IMR-90 (cell line): ENCODE measurements around the gene NEDD4L. TPM values are rescaled to one million over a fixed set of nuclear protein-coding genes. Genes with fewer than 3 reads are reported as not detected.

ENCODE experiments used
- ATAC-seq: fragments of 200-7000 bp; cut with Tn5 transposase; 2 replicates; pipeline ENCODE4 v1.9.1; 2020; ENCODE audit warnings: low read depth, mild to moderate bottlenecking, moderate library complexity
- BruUV-seq: library from RNA; stranded (reverse); fragments of 400-500 nt; replicated peaks from 2 replicates; lab custom pipeline; 2021; lab: Mats Ljungman, UMichigan
- CTCF ChIA-PET: fragments of 300-600 bp; formaldehyde crosslinking; extraction: SDS; loops from one replicate; lab custom pipeline; 2021; ENCODE audit warnings: antibody characterized with exemption; lab: Yijun Ruan, JAX
- POLR2A ChIA-PET: fragments of 300-600 bp; sonication (Branson Sonifier 250); formaldehyde crosslinking; loops from one replicate; lab custom pipeline; 2022; ENCODE audit warnings: antibody characterized with exemption; ENCODE audit not compliant: unreplicated experiment; lab: Charles Lee
- DNase-seq: peaks from one replicate; pipeline ENCODE4 v3.0.0; 2013
- H2AFZ ChIP-seq: replicated peaks from 2 replicates; pipeline ENCODE3; 2013; ENCODE audit warnings: low read length, mild to moderate bottlenecking; ENCODE audit not compliant: poor library complexity
- H2AK5ac ChIP-seq: 2 replicates; pipeline ENCODE4 v1.6.1; 2013; ENCODE audit warnings: low read depth, low read length, inconsistent platforms
- H2AK9ac ChIP-seq: replicated peaks from 2 replicates; pipeline ENCODE3; 2013; ENCODE audit warnings: mild to moderate bottlenecking, low read depth, low read length, moderate library complexity; ENCODE audit not compliant: poor library complexity
- H2BK120ac ChIP-seq: 2 replicates; pipeline ENCODE4 v1.6.1; 2013; ENCODE audit warnings: low read depth, low read length, inconsistent platforms
- H2BK15ac ChIP-seq: 3 replicates; pipeline ENCODE4 v1.6.1; 2013; ENCODE audit warnings: low read depth, low read length, inconsistent platforms
- H2BK20ac ChIP-seq: 2 replicates; pipeline ENCODE4 v1.6.1; 2013; ENCODE audit warnings: low read depth, mild to moderate bottlenecking, inconsistent platforms, low read length, moderate library complexity
- H2BK5ac ChIP-seq: 2 replicates; pipeline ENCODE4 v1.6.1; 2013; ENCODE audit warnings: mild to moderate bottlenecking, low read depth, low read length, inconsistent platforms; ENCODE audit not compliant: poor library complexity, severe bottlenecking
- H3K14ac ChIP-seq: replicated peaks from 2 replicates; pipeline ENCODE4 v1.6.1; 2013; ENCODE audit warnings: low read depth, low read length, inconsistent platforms
- H3K18ac ChIP-seq: 2 replicates; pipeline ENCODE4 v1.6.1; 2013; ENCODE audit warnings: low read depth, low read length, control low read depth
- H3K23ac ChIP-seq: 2 replicates; pipeline ENCODE4 v1.6.1; 2013; ENCODE audit warnings: low read depth, low read length, inconsistent platforms
- H3K27ac ChIP-seq: 2 replicates; pipeline ENCODE4 v1.5.1; 2013; ENCODE audit warnings: mild to moderate bottlenecking, control low read depth, low read length; ENCODE audit not compliant: insufficient read depth
- H3K27me3 ChIP-seq: 2 replicates; pipeline ENCODE4 v1.6.1; 2013; ENCODE audit warnings: low read length; ENCODE audit not compliant: control insufficient read depth, insufficient read depth
- H3K36me3 ChIP-seq: 2 replicates; pipeline ENCODE4 v1.6.1; 2013; ENCODE audit warnings: low read length, mixed read lengths; ENCODE audit not compliant: control insufficient read depth, insufficient read depth
- H3K4ac ChIP-seq: 2 replicates; pipeline ENCODE4 v1.6.1; 2013; ENCODE audit warnings: low read depth, low read length, inconsistent platforms
- H3K4me1 ChIP-seq: 2 replicates; pipeline ENCODE4 v1.6.1; 2013; ENCODE audit warnings: low read length, mixed read lengths; ENCODE audit not compliant: control insufficient read depth, insufficient read depth
- H3K4me2 ChIP-seq: 2 replicates; pipeline ENCODE4 v1.6.1; 2013; ENCODE audit warnings: low read depth, mild to moderate bottlenecking, control low read depth, low read length, moderate library complexity
- H3K4me3 ChIP-seq: 2 replicates; pipeline ENCODE4 v1.5.1; 2013; ENCODE audit warnings: low read depth, mild to moderate bottlenecking, control low read depth, low read length, moderate library complexity; ENCODE audit not compliant: insufficient read depth
- H3K56ac ChIP-seq: 2 replicates; pipeline ENCODE4 v1.6.1; 2013; ENCODE audit warnings: low read length, inconsistent platforms; ENCODE audit not compliant: insufficient read depth; ENCODE audit errors: extremely low read depth
- H3K79me1 ChIP-seq, 2 experiments: 2 replicates each; pipeline ENCODE4 v1.6.1; 2013; ENCODE audit warnings: low read length in 2 of 2, inconsistent platforms in 1 of 2, low read depth in 1 of 2
- H3K9ac ChIP-seq: 2 replicates; pipeline ENCODE4 v1.6.1; 2013; ENCODE audit warnings: low read depth, low read length, control low read depth
- H3K9me1 ChIP-seq: 2 replicates; pipeline ENCODE4 v1.6.1; 2013; ENCODE audit warnings: low read length, inconsistent platforms; ENCODE audit not compliant: insufficient read depth
- H3K9me3 ChIP-seq: 2 replicates; pipeline ENCODE4 v1.6.1; 2013; ENCODE audit warnings: low read length; ENCODE audit not compliant: control insufficient read depth, insufficient read depth
- H4K20me1 ChIP-seq: 2 replicates; pipeline ENCODE4 v1.6.1; 2013; ENCODE audit warnings: low read length, inconsistent platforms; ENCODE audit not compliant: insufficient read depth
- H4K5ac ChIP-seq: 2 replicates; pipeline ENCODE4 v1.6.1; 2013; ENCODE audit warnings: mild to moderate bottlenecking, low read depth, low read length, control low read depth
- H4K8ac ChIP-seq, 2 experiments: 2 replicates each; pipeline ENCODE4 v1.6.1; 2013; ENCODE audit warnings: low read depth in 2 of 2, low read length in 2 of 2, control low read depth in 1 of 2, inconsistent platforms in 1 of 2
- H4K91ac ChIP-seq: 2 replicates; pipeline ENCODE4 v1.6.1; 2013; ENCODE audit warnings: low read depth, low read length, inconsistent platforms; ENCODE audit not compliant: insufficient read depth
- BHLHE40 ChIP-seq: fragments of 150-350 bp; IDR thresholded peaks from 2 replicates; pipeline ENCODE4 v1.6.1; 2016; ENCODE audit warnings: mild to moderate bottlenecking, low read depth, low read length
- CEBPB ChIP-seq: IDR thresholded peaks from 2 replicates; pipeline ENCODE4 v1.6.1; 2012; ENCODE audit warnings: low read depth, low read length, improper control_type of control experiment
- CHD1 ChIP-seq: IDR thresholded peaks from 2 replicates; pipeline ENCODE4 v1.6.1; 2012; ENCODE audit warnings: low read depth, low read length, improper control_type of control experiment
- FOS ChIP-seq: fragments of 150-350 bp; IDR thresholded peaks from 2 replicates; pipeline ENCODE4 v1.6.1; 2016; ENCODE audit warnings: low read depth, low read length
- MAFK ChIP-seq: IDR thresholded peaks from 2 replicates; pipeline ENCODE4 v1.6.1; 2012; ENCODE audit warnings: low read depth, low read length, improper control_type of control experiment
- MAZ ChIP-seq: IDR thresholded peaks from 2 replicates; pipeline ENCODE4 v1.6.1; 2012; ENCODE audit warnings: low read depth, mild to moderate bottlenecking, low read length, improper control_type of control experiment, moderate library complexity, borderline replicate concordance
- MXI1 ChIP-seq: IDR thresholded peaks from 2 replicates; pipeline ENCODE4 v1.6.1; 2012; ENCODE audit warnings: low read depth, mild to moderate bottlenecking, low read length, moderate library complexity, borderline replicate concordance
- NFE2L2 ChIP-seq: fragments of 150-350 bp; IDR thresholded peaks from 2 replicates; pipeline ENCODE4 v1.6.1; 2016; ENCODE audit warnings: low read depth, mild to moderate bottlenecking, low read length
- POLR2A ChIP-seq: IDR thresholded peaks from 2 replicates; pipeline ENCODE4 v1.6.1; 2012; ENCODE audit warnings: mild to moderate bottlenecking, low read depth, low read length
- RAD21 ChIP-seq: IDR thresholded peaks from 2 replicates; pipeline ENCODE4 v1.6.1; 2012; ENCODE audit warnings: low read length, improper control_type of control experiment
- RCOR1 ChIP-seq: IDR thresholded peaks from 2 replicates; pipeline ENCODE4 v1.6.1; 2012; ENCODE audit warnings: mild to moderate bottlenecking, low read length, improper control_type of control experiment; ENCODE audit not compliant: insufficient replicate concordance
- RFX5 ChIP-seq: IDR thresholded peaks from 2 replicates; pipeline ENCODE4 v1.8.0; 2012; ENCODE audit warnings: low read depth, mild to moderate bottlenecking, low read length, moderate library complexity
- SMC3 ChIP-seq: fragments of 150-350 bp; IDR thresholded peaks from 2 replicates; pipeline ENCODE4 v1.6.1; 2016; ENCODE audit warnings: low read depth, mild to moderate bottlenecking, antibody characterized with exemption, low read length, moderate library complexity
- WGBS, 2 experiments: methylation state at CpG; one replicate each; pipeline versions ENCODE4 v1.1.5 to v1.1.7; 2013; ENCODE audit warnings: missing lambda C conversion rate in 2 of 2; ENCODE audit not compliant: insufficient read length in 1 of 2; ENCODE audit errors: extremely low coverage in 2 of 2; 5-methylcytosine and 5-hydroxymethylcytosine counted together
- dilution Hi-C: fragments of 300-500 bp; cut with HindIII; formaldehyde crosslinking; loops from one replicate; pipeline ENCODE4 v1.14.3; 2018; ENCODE audit warnings: low sequenced_read_pairs; ENCODE audit not compliant: unreplicated experiment
- in situ Hi-C: fragments of 300-500 bp; cut with MboI; formaldehyde crosslinking; loops from 3 replicates; pipeline ENCODE4 v1.14.3; 2019; ENCODE audit warnings: low sequenced_read_pairs, inconsistent platforms, mixed read lengths
- intact Hi-C: fragments of 100-400 bp; cut with micrococcal nuclease; formaldehyde crosslinking; loops from 2 replicates; pipeline ENCODE4 v1.10.0; 2022
- polyA plus RNA-seq, 3 experiments: library from polyadenylated mRNA; depleted of rRNA; stranded (reverse); fragments of >200 nt; gene quantifications; 2 replicates each; pipeline ENCODE4 v1.2.3, GENCODE V29; 2012; ENCODE audit warnings: low replicate concordance in 1 of 3
- total RNA-seq: library from RNA; depleted of rRNA; stranded (reverse); fragments of >200 nt; gene quantifications from 2 replicates; pipeline ENCODE4 v1.2.3, GENCODE V29; 2012
- TF ChIP-seq, protein P1 (sequence below): fragments of 150-350 bp; IDR thresholded peaks from 2 replicates; pipeline ENCODE4 v1.6.1; 2017; ENCODE audit warnings: mild to moderate bottlenecking, antibody characterized with exemption, low read length, low read depth
- TF ChIP-seq, protein P2 (sequence below): fragments of 150-350 bp; IDR thresholded peaks from 2 replicates; pipeline ENCODE4 v1.6.1; 2016; ENCODE audit warnings: low read depth, mild to moderate bottlenecking, low read length, moderate library complexity, borderline replicate concordance
- TF ChIP-seq, protein P3 (sequence below): conservative IDR thresholded peaks from 2 replicates; pipeline ENCODE4 v1.5.1; 2012; ENCODE audit warnings: mild to moderate bottlenecking, low read depth, low read length, improper control_type of control experiment

The NEDD4L gene
- total and polyA plus RNA-seq, 2 of the 4 experiments (the other 2 are of a cell fraction): 10.0 to 10.9 TPM

DNA sequence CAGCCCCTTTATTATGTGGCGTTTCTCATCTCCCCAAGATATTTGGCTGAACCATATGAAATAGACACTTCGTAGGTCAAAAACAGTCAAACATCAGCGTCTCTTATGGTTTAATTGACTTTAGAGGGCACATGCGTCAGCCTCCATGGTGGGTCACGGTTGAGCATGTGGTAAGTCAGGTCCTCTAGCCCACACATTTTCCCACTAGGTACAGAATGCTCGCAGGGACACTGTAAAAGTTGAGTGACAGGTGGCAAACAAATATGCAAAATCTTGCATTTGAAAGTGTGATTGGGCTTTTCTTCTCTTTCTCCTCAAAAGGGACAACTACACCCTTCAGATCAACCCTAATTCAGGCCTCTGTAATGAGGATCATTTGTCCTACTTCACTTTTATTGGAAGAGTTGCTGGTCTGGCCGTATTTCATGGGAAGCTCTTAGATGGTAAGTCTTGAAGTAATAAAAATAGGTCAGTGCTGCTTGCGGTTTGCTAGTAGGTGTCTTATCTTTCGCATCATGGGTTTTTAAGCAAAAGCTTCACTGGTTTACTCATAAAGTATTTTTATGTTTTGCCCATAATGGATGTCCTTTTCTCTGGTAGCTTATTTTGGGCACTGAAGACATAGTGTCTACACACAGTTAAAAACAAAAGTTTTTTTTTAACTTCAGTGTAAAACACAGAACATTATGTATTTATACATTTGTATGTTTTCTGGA, 323.6 kb downstream of the NEDD4L start:
- 100% methylated on average over 2 of the region's 9 CpGs; no CpG with 5 or more reads in 1 of the 2 experiments for WGBS, 2 experiments
- DNase-seq (no peak), ATAC-seq (no peak)
- BruUV-seq: no TSS peak
- H2AFZ ChIP-seq: no peak overlapping the region
- H3K4ac ChIP-seq: no peak overlapping the region
- H3K4me1 ChIP-seq: peaks cover 6% of the 10 kb centered on the region
- H3K4me2 ChIP-seq: no peak overlapping the region
- dilution Hi-C loops: no loop called here
- H4K91ac ChIP-seq: no peak overlapping the region
- CTCF ChIA-PET: interaction anchor here (1.2 kb wide), 1 partner anchor 17 kb away, joined by 3 read pairs; no protein-coding TSS in a partner anchor
- H3K23ac ChIP-seq: no peak overlapping the region
- TF ChIP-seq RAD21 (no peak), FOS (no peak), RCOR1 (no peak), CHD1 (no peak), SMC3 (no peak), NFE2L2 (no peak), RFX5 (no peak), BHLHE40 (no peak), MAZ (no peak), POLR2A (no peak), MAFK (no peak), MXI1 (no peak), CEBPB (no peak)
- TF ChIP-seq, protein P1, sequence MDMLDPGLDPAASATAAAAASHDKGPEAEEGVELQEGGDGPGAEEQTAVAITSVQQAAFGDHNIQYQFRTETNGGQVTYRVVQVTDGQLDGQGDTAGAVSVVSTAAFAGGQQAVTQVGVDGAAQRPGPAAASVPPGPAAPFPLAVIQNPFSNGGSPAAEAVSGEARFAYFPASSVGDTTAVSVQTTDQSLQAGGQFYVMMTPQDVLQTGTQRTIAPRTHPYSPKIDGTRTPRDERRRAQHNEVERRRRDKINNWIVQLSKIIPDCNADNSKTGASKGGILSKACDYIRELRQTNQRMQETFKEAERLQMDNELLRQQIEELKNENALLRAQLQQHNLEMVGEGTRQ: no peak
- TF ChIP-seq, protein P2, sequence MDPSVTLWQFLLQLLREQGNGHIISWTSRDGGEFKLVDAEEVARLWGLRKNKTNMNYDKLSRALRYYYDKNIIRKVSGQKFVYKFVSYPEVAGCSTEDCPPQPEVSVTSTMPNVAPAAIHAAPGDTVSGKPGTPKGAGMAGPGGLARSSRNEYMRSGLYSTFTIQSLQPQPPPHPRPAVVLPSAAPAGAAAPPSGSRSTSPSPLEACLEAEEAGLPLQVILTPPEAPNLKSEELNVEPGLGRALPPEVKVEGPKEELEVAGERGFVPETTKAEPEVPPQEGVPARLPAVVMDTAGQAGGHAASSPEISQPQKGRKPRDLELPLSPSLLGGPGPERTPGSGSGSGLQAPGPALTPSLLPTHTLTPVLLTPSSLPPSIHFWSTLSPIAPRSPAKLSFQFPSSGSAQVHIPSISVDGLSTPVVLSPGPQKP: no peak
- TF ChIP-seq, protein P3, sequence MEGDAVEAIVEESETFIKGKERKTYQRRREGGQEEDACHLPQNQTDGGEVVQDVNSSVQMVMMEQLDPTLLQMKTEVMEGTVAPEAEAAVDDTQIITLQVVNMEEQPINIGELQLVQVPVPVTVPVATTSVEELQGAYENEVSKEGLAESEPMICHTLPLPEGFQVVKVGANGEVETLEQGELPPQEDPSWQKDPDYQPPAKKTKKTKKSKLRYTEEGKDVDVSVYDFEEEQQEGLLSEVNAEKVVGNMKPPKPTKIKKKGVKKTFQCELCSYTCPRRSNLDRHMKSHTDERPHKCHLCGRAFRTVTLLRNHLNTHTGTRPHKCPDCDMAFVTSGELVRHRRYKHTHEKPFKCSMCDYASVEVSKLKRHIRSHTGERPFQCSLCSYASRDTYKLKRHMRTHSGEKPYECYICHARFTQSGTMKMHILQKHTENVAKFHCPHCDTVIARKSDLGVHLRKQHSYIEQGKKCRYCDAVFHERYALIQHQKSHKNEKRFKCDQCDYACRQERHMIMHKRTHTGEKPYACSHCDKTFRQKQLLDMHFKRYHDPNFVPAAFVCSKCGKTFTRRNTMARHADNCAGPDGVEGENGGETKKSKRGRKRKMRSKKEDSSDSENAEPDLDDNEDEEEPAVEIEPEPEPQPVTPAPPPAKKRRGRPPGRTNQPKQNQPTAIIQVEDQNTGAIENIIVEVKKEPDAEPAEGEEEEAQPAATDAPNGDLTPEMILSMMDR: no peak
- no peak overlapping the region for H4K8ac ChIP-seq
- no peak overlapping the region for H3K27ac ChIP-seq
- H3K79me1 ChIP-seq: no peaks in the 10 kb centered on the region
- no peak overlapping the region for H4K5ac ChIP-seq
- H3K9ac ChIP-seq: no peak overlapping the region
- peaks cover 9% of the 10 kb centered on the region for H3K9me1 ChIP-seq
- no peak overlapping the region for H3K14ac ChIP-seq
- no peak overlapping the region for H2BK120ac ChIP-seq
- intact Hi-C loops: no loop called here
- H3K4me3 ChIP-seq: no peak overlapping the region
- no peak overlapping the region for H3K56ac ChIP-seq
- in situ Hi-C loops: no loop called here
- no peak overlapping the region for H2BK20ac ChIP-seq
- no peaks in the 10 kb centered on the region for H4K20me1 ChIP-seq
- H3K27me3 ChIP-seq: no peaks in the 10 kb centered on the region
- no peak overlapping the region for H2AK5ac ChIP-seq
- no peak overlapping the region for H2AK9ac ChIP-seq
- peaks cover 5% of the 10 kb centered on the region; the same call in 1 of the 2 replicates for H3K36me3 ChIP-seq
- H2BK15ac ChIP-seq: no peak overlapping the region
- POLR2A ChIA-PET: no interaction called here
- no peak overlapping the region for H3K18ac ChIP-seq
- no peaks in the 10 kb centered on the region for H3K9me3 ChIP-seq
- no peak overlapping the region for H2BK5ac ChIP-seq
